ENCODE results near the gene PMEL.
A peak's percentile ranks its signal among the peaks of the same experiment; 100 is the strongest.

PMEL gene

DNA sequence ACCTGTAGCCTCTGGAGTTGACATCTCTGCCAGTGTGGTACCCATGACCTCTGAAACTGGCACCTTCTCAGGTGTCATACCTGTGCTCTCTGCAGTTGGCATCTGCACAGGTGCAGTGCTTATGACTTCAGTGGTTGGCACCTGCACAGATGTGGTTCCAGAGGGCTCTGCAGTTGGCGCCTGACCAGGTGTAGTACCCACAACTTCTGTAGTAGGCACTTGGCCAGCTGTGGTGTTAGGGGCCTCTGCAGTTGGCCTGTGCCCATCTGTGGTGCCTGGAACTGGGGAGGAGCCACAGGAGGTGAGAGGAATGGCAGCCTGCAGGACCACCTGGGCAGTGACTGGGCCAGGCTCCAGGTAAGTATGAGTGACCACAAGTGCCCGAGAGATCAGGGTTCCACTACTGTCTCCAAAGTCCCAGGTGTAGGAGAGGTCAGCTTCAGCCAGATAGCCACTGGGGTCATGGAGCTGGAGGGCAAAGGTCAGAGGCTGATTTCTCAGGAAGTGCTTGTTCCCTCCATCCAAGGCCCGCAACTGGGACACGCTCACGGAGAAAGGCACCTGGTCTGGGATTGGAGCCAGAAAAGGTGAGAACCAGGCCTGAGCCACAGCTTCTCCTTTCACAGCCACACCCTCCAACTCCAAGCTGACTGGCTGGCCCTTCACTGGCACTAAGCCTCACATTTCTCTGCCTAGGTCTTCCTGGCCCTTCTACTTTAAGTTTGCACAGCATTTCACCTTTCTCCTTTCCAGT is 8.6 kb downstream of the PMEL start:
- in situ Hi-C loops (cut with HindIII; ENCODE audit: low pct_ligation_motif_present, low pct_unique_long_range_greater_than_20kb, low sequenced_read_pairs), result no loop called here
- DNase-seq, result no peak

DNA sequence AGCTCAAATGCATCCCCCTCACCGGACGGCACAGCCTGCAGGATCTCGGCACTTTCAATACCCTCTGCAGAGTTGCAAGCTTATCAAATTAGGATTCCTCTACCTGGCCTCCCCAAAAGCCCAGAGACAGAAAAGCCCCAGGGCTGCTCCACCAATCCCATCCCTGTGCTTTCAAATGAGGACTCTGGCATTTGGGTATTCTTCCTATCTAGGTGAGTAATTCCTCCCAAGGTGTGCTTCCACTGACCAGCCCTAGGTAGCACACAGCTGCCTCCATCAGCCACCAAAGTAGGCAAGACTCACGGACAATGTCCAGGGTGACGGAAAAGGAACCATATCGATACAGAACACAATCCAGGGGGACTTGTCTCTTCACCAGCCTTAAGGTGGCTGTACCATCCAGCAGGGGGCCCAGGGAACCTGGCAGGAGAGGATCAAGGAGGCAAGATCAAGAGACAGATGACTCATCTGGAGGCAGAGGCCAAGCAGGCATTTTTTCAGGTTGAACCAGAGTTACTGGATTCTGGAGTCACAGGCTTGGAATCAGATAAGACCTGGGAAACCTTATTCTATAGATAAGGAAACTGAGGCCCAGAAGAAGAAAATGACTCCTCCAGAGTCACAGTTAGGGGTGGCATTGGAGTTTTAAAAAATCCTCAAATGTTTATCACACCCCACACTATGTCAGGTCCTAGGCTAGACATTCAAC is 9.9 kb downstream of the PMEL start:
- peak; percentile 90 for DNase-seq
- in situ Hi-C loops (cut with HindIII; ENCODE audit: low pct_ligation_motif_present, low pct_unique_long_range_greater_than_20kb, low sequenced_read_pairs), result no loop called here

DNA sequence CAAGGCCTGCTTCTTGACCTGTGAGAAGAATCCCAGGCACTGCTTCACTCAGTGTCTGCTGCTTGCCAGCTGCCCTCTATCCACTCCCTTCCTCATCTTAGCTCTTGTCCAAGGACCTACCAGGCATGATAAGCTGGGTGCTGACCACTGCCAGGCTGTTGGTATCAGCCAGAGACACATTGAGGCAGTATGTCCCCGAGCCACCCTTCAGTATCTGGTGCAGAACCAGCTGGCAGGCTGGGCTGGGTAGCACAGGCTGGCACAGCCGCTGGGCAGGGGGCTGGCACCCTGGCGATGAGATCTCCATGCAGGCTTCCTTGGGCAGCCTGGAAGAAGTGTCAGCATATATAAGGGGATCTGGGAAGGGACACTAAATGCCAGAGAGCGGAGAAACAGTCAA is 10.5 kb downstream of the PMEL start:
- in situ Hi-C loops (cut with HindIII; ENCODE audit: low pct_ligation_motif_present, low pct_unique_long_range_greater_than_20kb, low sequenced_read_pairs), result no loop called here
- DNase-seq, result no peak

DNA sequence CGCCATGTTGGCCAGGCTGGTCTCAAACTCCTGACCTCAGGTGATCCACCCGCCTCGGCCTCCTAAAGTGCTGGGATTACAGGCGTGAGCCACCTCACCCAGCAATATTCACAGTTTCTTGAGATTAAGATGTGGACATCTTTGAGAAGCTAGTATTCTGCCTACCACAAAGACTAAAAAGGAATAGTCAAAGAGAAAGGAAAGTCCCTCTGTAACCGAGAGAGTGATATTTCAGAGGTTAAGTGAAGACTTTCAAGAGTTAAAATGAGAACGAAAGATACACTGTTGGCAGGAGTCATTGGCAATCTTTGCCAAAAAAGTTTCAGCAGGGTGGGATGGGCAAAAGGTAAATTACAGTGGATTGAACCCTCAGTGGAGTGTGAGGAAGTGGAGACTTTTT is 19.3 kb downstream of the PMEL start:
- in situ Hi-C loops (cut with HindIII; ENCODE audit: low pct_ligation_motif_present, low pct_unique_long_range_greater_than_20kb, low sequenced_read_pairs), result no loop called here
- DNase-seq, result no peak

DNA sequence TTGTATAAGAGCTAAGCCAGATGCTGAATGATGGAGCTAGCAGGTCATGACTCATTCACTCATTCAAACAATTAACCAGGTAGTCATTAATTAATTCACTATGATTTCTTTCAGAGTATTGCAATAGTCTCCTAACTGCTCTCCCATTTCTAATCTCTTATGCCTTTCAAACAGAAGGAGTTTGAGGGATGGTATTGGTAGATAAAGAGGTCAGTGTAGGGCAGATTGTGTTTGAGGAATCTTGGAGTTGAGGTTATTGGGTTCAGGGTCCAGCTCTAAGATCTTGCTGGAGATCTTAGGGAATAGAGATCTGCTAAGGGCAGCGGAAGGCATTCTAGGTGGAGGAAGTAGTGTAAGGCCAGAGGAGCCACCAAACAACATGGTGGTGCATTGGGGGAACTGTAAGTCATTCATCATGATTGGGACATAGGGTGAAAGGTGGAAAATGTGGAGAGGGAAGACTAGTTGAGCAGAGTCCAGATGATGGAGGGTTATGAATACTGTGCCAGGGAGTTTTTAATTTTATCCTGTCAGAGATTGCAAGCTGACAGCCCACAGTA is 23.2 kb downstream of the PMEL start:
- no peak for DNase-seq
- in situ Hi-C loops (cut with HindIII; ENCODE audit: low pct_ligation_motif_present, low pct_unique_long_range_greater_than_20kb, low sequenced_read_pairs), result no loop called here

DNA sequence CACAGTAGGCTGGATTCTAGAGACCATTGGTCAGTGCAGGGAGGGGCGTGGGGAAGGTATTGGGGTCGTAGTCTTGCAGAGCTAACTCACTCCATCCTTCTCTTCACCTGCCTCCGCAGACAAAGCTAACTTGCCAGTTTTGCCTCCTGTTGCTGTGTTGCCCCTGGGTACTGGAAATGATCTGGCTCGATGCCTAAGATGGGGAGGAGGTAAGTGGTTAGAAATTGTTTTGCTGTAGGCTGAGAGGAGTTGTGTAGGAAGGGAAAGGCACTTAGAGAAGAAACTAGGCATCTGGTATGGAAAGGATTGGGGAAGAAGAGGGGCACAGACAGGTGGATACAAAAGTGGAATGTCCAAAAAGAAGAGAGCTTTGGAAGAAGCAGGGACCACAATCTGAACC is 23.8 kb downstream of the PMEL start:
- in situ Hi-C loops (cut with HindIII; ENCODE audit: low pct_ligation_motif_present, low pct_unique_long_range_greater_than_20kb, low sequenced_read_pairs), result no loop called here
- no peak for DNase-seq

DNA sequence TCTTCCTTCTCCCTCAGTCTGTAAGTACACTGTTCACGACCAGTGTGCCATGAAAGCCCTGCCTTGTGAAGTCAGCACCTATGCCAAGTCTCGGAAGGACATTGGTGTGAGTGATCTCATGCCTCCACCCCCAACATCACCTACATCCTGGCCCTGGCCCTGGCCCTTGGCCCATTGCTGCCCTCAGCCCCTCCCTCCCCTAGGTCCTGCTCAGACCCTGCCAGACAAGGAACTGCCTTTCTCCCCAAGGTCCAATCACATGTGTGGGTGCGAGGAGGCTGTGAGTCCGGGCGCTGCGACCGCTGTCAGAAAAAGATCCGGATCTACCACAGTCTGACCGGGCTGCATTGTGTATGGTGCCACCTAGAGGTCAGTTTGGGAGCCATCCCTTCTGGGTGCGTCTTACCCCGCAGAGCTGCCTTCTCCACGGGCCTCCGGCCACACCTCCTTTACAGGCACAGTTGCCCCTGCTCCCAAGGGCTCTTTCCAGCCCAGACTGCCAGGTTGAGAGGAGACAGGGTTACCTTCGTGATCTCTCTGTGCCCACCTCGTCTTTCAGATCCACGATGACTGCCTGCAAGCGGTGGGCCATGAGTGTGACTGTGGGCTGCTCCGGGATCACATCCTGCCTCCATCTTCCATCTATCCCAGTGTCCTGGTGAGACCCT is 25.6 kb downstream of the PMEL start:
- in situ Hi-C loops (cut with HindIII; ENCODE audit: low pct_ligation_motif_present, low pct_unique_long_range_greater_than_20kb, low sequenced_read_pairs), result no loop called here
- DNase-seq, result peak; percentile 89

DNA sequence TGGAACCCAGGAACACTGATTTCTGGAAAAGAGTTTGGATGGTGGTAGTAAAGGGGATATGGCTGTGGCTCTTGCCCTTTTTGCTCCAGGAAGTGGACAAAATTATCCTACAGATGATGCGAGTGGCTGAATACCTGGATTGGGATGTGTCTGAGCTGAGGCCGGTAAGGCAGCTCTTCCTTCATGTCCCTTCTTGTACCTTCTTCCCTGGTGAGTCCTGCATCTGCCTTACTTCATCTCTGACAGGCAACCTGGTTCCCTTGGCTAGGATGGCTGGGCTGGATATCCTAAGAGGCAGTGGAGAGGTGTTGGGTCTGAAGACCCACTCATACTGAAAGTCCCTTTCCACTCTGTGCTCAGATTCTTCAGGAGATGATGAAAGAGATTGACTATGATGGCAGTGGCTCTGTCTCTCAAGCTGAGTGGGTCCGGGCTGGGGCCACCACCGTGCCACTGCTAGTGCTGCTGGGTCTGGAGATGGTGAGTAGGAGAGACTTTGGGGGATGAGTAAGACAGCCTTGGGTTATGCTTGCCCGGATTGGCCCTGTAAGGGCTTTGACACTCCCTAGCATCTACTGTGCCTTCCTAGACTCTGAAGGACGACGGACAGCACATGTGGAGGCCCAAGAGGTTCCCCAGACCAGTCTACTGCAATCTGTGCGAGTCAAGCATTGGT is 26.9 kb downstream of the PMEL start:
- in situ Hi-C loops (cut with HindIII; ENCODE audit: low pct_ligation_motif_present, low pct_unique_long_range_greater_than_20kb, low sequenced_read_pairs), result no loop called here
- no peak for DNase-seq

DNA sequence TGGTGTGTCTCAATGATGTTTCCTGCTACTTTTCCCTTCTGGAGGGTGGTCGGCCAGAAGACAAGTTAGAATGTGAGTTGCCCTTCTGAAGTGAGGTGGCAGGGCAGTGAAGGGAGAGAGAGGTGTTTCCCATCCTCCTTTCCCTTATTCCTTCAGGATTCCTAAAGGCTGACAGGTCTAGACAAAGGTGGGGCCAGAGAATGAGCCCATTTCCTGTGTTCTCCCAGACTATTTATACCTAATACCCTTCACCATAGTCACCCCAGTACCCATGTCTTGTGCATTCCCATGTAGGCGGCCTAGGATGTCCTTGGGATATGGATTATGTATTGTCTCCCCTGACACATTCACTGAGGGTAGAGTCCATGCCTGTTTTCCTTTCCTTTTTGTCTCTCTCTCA is 27.9 kb downstream of the PMEL start:
- in situ Hi-C loops (cut with HindIII; ENCODE audit: low pct_ligation_motif_present, low pct_unique_long_range_greater_than_20kb, low sequenced_read_pairs), result no loop called here
- no peak for DNase-seq

DNA sequence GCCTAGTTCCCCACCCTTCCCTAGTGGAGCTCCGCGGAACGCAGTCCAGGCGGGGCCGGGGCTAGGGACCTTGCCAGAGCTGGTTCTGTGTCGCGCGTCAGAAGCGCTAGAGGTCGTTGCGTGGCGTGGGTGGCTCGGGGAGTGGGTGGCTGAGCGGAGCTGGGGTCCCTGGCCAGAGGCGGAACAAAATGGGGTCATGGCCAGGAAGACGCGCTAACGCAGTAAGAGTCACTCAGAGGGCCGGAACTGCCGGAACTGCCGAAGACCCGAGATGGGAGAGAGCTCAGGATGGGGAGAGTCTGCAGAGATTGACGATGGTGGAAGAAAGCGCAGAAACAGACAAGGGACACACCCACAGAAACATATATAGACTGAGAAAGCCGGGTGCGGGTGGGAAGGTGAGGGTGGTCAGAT is 30.1 kb downstream of the PMEL start:
- DNase-seq, result no peak
- in situ Hi-C loops (cut with HindIII; ENCODE audit: low pct_ligation_motif_present, low pct_unique_long_range_greater_than_20kb, low sequenced_read_pairs), result no loop called here

DNA sequence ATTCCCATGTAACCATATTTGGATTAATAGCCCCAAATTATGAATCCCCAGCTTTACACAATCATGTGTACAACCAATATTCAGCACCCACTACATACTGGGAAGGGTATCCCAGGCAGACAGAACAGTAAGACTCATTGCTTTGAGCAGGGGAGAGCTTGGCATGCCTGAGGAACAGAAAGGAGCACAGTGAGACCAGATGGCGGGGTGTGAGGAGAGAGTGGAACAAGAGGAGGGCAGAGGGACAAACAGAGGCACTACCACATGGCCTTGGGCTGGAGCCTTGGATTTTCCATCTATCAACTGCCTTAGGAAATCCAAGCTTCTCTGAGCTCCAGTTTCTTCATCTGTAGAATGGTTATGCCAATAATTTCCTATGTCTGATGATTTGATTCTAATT is 31.1 kb downstream of the PMEL start:
- in situ Hi-C loops (cut with HindIII; ENCODE audit: low pct_ligation_motif_present, low pct_unique_long_range_greater_than_20kb, low sequenced_read_pairs), result no loop called here
- DNase-seq, result no peak

DNA sequence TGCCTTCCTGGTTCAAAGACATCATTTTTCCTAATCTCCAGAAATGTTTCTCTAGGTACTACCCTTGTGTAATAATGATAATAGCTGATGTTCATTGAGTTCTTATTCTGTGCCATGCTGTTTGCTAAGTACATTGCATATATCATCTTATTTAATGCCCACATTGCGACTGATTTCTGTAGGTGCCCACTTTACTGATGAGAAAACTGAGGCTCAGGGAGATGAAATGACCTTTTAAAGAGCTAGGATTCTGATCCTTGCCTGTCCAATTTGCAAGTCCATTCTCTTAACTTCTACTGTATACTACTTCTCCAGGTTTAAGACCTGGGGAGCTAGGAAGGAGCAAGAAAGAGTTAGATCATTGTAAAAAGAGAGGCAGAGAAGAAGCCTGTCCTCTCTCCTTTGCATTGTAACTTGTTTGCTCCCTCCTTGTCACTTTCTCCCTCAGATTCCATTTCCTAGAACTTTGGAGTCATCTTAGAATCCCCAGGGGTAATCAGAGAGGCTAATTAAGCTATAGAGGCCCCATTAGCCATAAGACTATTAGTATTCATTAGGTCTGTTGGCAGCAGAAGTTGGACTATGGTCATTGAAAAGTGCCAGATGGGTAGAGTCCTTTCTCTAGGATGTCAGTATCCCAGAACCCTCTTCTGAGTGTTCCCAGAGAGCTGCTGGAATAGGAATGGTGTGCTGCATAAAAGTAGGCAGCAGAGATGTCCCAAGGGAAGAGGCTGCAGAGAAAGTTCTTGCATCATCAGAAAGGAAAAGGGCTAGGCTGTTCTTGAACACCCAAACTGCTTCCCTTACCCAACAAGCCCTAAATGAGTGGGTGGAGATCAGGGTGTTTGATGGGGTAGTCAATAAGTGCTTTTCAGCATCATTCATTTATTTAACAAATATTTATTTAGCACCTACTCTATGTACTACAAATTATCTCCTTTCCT is 31.8 kb downstream of the PMEL start:
- in situ Hi-C loops (cut with HindIII; ENCODE audit: low pct_ligation_motif_present, low pct_unique_long_range_greater_than_20kb, low sequenced_read_pairs), result no loop called here
- DNase-seq, result no peak

DNA sequence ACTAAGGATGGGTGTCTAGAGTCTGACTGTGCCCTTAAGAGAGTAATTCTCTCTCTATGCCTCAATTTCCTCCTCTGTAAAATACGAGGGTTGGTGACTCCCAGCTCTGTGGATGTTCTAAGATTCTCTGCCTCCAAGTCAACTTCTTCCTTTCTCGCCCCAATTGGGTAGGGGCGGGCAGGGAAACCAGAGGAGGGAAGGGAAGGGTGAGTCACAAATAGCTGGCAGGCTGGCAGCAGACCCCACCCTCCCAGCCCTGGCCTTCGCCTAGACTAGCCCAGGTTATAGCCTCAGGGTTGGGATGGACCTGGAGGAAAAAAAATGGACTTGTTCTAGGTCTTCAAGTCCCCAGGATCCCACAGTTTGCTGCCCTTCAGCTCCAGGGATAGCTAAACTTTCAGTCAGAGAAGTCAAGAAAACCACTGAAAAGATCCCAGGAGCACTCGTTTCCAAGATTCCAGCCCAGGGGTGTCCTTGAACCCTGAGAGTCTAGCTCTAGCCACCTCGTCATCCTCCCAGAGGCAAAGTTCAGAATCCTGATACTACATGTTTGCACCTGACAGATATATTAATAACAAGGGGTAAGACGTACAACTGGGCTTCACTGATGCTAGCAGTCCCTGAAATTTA is 32.6 kb downstream of the PMEL start:
- DNase-seq, result peak; percentile 70
- in situ Hi-C loops (cut with HindIII; ENCODE audit: low pct_ligation_motif_present, low pct_unique_long_range_greater_than_20kb, low sequenced_read_pairs), result no loop called here

DNA sequence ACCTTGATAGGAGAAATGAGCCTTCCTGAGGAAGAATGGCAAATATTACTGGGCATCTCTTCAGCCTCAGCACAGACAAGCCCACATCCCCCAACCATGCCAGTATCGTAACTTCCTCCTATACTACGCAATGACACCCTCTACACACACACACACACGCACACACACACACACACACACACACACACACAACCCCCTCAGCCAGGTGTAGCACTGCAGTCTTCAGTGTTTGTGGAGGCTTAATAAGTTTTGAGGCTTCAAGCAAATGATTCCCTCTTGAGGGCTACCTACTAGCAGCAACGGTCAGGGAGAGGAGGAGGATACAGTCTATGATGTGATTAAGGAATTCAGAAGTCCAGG is 33.3 kb downstream of the PMEL start:
- in situ Hi-C loops (cut with HindIII; ENCODE audit: low pct_ligation_motif_present, low pct_unique_long_range_greater_than_20kb, low sequenced_read_pairs), result no loop called here
- no peak for DNase-seq

DNA sequence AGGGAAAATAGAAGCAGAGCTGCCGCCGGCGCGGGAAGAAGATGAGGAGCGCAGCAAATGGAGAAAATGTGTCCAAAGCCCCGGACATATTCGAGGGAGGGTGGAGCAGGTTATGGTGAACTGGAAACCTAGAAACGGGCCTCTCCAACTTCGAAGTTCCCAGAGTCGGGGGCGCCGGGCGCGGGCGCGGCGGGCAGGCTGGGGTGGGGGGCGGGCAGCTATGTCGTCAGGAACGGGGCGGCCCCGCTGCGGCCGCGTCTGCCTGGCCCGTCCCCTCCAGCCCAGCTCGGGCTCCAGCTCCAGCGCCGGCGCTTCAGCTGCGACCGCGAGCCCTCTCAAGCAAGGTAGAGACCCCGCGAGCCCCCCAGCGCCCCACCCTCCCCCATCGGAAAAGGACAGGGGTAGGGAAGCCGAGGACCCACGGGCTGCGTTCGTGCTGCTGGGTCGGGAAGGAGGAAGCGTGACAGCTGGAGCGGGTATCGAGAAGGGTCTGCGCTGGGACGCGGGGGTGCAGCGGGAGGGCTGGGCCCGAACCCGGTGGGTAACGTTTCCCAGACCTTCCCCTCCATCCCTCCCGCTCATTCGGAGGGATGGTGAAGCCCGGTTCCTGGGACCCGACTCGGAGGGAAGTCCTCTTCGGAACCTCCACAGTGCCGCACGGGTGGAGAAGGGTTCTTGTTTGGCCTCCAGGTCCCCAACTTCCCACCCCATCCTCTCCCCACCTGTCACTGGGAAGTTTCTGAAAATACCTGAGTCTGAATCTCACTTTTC is 33.9 kb downstream of the PMEL start:
- in situ Hi-C loops (cut with HindIII; ENCODE audit: low pct_ligation_motif_present, low pct_unique_long_range_greater_than_20kb, low sequenced_read_pairs), result no loop called here
- peak; percentile 60 for DNase-seq

DNA sequence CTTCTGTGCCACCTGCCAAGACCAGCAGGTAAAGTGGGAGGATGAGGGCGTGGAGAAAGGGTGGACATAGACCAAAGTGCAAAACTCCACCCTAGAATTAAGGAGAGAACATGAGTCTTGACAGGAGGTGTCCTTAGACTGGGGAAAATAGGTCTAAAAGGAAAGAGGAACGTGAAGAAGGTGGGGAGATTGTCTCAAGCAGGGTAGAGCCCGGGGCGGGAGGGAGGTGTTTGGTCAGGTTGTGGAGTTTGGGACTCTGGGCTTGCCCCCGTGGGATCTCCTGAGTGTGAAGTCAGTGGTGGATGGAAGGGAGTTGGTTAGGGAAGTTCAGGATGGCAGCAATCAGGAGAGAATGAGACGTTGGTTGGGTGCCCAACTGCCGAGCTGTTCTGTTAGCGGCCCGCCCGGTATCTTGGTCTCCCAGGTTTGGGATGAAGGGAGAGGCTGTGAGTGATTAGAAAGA is 34.5 kb downstream of the PMEL start:
- DNase-seq, result peak; percentile 49
- in situ Hi-C loops (cut with HindIII; ENCODE audit: low pct_ligation_motif_present, low pct_unique_long_range_greater_than_20kb, low sequenced_read_pairs), result no loop called here

DNA sequence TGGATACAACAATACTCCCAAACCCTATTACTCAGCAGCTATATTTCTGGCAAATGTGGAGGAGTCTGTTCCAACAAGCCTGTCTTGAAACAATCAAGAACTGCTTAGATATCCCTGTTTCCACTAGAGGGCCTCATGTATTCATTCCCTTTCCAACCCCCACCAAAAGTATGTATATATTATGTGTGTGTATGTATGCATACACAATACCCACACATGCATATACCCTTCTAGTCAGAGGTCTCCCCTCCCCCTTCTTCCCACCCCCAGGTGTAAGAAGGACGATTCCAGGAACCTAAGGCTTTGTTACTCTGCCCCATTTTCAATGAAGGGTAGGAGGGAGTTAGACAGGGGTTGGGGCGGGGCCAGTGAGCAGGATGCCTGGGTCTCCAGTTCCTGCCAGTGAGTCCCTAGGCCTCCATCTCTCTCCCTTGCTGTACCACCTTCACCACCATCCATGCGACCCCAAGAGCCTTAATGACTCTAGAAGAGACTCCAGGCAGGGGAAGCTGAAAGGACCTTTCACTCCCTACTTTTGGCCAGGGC is 35.0 kb downstream of the PMEL start, which contains the start of gene DGKA:
Gene DGKA, plus strand, starts transcription at position 392 of the 546 bp plus-strand sequence. CDS start 5,342 bp downstream, outside the sequence.
- DNase-seq, result peak; percentile 77
- in situ Hi-C loops (cut with HindIII; ENCODE audit: low pct_ligation_motif_present, low pct_unique_long_range_greater_than_20kb, low sequenced_read_pairs), result no loop called here
